ENCODE measurements around the gene CIB1. TPM values are rescaled to one million over a fixed set of nuclear protein-coding genes. Genes with fewer than 3 reads are reported as not detected.

CIB1 gene
- total and polyA plus RNA-seq, 10 of the 15 experiments (the other 5 are each of a cell fraction or from before 2014, with no cell fraction given), result 10.8 to 155 (median 81.9) TPM

DNA sequence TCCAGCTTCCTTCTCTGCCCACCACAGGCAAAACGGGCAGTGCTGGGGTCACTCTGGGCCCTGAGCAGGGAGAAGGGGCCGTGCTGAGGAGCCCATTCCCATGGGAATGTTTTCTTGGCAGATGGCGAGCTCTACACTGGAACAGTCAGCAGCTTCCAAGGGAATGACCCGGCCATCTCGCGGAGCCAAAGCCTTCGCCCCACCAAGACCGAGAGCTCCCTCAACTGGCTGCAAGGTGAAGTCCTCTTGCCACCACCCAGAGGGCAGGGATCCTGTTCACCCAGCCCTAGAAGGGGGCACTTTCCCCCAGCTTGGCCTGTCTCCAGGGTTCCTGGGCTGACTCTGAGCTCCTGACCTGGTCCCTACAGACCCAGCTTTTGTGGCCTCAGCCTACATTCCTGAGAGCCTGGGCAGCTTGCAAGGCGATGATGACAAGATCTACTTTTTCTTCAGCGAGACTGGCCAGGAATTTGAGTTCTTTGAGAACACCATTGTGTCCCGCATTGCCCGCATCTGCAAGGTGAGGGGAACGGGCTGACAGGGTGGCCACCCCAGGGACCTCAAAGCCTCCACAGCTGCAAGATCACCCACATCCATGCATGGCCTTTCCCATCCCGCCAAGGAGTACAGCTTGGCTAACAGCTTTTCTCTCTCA lies 12.4 kb downstream of the CIB1 start:
- TF ChIP-seq RAD21 (IDR thresholded peaks at IDR 0.05; ENCODE audit: insufficient read depth, low read depth, low read length), result peak; percentile 82
- TF ChIP-seq, protein P1, sequence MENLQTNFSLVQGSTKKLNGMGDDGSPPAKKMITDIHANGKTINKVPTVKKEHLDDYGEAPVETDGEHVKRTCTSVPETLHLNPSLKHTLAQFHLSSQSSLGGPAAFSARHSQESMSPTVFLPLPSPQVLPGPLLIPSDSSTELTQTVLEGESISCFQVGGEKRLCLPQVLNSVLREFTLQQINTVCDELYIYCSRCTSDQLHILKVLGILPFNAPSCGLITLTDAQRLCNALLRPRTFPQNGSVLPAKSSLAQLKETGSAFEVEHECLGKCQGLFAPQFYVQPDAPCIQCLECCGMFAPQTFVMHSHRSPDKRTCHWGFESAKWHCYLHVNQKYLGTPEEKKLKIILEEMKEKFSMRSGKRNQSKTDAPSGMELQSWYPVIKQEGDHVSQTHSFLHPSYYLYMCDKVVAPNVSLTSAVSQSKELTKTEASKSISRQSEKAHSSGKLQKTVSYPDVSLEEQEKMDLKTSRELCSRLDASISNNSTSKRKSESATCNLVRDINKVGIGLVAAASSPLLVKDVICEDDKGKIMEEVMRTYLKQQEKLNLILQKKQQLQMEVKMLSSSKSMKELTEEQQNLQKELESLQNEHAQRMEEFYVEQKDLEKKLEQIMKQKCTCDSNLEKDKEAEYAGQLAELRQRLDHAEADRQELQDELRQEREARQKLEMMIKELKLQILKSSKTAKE (IDR thresholded peaks at IDR 0.05; ENCODE audit: low read depth, poor library complexity, severe bottlenecking), result no peak
- TF ChIP-seq, protein P2, sequence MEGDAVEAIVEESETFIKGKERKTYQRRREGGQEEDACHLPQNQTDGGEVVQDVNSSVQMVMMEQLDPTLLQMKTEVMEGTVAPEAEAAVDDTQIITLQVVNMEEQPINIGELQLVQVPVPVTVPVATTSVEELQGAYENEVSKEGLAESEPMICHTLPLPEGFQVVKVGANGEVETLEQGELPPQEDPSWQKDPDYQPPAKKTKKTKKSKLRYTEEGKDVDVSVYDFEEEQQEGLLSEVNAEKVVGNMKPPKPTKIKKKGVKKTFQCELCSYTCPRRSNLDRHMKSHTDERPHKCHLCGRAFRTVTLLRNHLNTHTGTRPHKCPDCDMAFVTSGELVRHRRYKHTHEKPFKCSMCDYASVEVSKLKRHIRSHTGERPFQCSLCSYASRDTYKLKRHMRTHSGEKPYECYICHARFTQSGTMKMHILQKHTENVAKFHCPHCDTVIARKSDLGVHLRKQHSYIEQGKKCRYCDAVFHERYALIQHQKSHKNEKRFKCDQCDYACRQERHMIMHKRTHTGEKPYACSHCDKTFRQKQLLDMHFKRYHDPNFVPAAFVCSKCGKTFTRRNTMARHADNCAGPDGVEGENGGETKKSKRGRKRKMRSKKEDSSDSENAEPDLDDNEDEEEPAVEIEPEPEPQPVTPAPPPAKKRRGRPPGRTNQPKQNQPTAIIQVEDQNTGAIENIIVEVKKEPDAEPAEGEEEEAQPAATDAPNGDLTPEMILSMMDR (IDR thresholded peaks at IDR 0.05 in 2 of 3, conservative IDR thresholded peaks at IDR 0.05 in 1 of 3; ENCODE audit: control insufficient read depth in 2 of 3, extremely low read depth in 1 of 3, insufficient read depth in 1 of 3, low read depth in 3 of 3, low read length in 3 of 3), result peak; percentile 66 to 82 (median 81)
- TF ChIP-seq, protein P3, sequence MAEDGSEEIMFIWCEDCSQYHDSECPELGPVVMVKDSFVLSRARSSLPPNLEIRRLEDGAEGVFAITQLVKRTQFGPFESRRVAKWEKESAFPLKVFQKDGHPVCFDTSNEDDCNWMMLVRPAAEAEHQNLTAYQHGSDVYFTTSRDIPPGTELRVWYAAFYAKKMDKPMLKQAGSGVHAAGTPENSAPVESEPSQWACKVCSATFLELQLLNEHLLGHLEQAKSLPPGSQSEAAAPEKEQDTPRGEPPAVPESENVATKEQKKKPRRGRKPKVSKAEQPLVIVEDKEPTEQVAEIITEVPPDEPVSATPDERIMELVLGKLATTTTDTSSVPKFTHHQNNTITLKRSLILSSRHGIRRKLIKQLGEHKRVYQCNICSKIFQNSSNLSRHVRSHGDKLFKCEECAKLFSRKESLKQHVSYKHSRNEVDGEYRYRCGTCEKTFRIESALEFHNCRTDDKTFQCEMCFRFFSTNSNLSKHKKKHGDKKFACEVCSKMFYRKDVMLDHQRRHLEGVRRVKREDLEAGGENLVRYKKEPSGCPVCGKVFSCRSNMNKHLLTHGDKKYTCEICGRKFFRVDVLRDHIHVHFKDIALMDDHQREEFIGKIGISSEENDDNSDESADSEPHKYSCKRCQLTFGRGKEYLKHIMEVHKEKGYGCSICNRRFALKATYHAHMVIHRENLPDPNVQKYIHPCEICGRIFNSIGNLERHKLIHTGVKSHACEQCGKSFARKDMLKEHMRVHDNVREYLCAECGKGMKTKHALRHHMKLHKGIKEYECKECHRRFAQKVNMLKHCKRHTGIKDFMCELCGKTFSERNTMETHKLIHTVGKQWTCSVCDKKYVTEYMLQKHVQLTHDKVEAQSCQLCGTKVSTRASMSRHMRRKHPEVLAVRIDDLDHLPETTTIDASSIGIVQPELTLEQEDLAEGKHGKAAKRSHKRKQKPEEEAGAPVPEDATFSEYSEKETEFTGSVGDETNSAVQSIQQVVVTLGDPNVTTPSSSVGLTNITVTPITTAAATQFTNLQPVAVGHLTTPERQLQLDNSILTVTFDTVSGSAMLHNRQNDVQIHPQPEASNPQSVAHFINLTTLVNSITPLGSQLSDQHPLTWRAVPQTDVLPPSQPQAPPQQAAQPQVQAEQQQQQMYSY (CRISPR knock-in tag; IDR thresholded peaks at IDR 0.05), result no peak
- no peak for TF ChIP-seq CBFB (IDR thresholded peaks at IDR 0.05; ENCODE audit: low read depth)
- no peak for TF ChIP-seq POLR2AphosphoS2 (IDR thresholded peaks at IDR 0.05; ENCODE audit: low read depth, low read length)
- no peak for TF ChIP-seq TCF12 (IDR thresholded peaks at IDR 0.05; ENCODE audit: low read depth, low read length)
- TF ChIP-seq SMC3 (IDR thresholded peaks at IDR 0.05; ENCODE audit: borderline replicate concordance, low read length), result peak; percentile 82
- 0 out of 2 replicates have a peak, but pooled peaks have one; percentile 19 for TF ChIP-seq YY1 (IDR thresholded peaks at IDR 0.05; ENCODE audit: low read depth, low read length)
- POLR2A ChIA-PET, result interaction anchor here (0.8 to 2.4 kb wide), 4 partner anchors 10 to 53 kb away, joined by 3 to 15 read pairs (median 5); partner anchors contain the start of genes CIB1 and GDPGP1
- Histone ChIP-seq H3K79me2 (ENCODE audit: control insufficient read depth, insufficient read depth, low read length) (no peaks in the 10 kb centered on the region), H4K20me1 (ENCODE audit: control insufficient read depth, insufficient read depth) (no peaks in the 10 kb centered on the region; the same call in 1 of the 2 replicates), H3K27ac (ENCODE audit: control insufficient read depth, insufficient read depth) (no peak overlapping the region), H2AFZ (ENCODE audit: control insufficient read depth, low read depth, low read length) (no peak overlapping the region), H3K36me3 (ENCODE audit: control insufficient read depth in 2 of 2, insufficient read depth in 2 of 2, low read length in 1 of 2) (peaks cover 5 to 13% of the 10 kb centered on the region in 2 experiments; a peak in 3 of 4 replicates), H3K9ac (ENCODE audit: control insufficient read depth, insufficient read depth, low read length) (no peak overlapping the region), H3K27me3 (replicated peaks in 1 of 2; ENCODE audit: control insufficient read depth in 2 of 2, insufficient read depth in 2 of 2, low read length in 1 of 2) (no peaks in the 10 kb centered on the region), H3K9me3 (replicated peaks; ENCODE audit: control insufficient read depth, insufficient read depth, low read length) (no peaks in the 10 kb centered on the region), H3K4me1 (ENCODE audit: control insufficient read depth, insufficient read depth, low read length) (peaks cover 2% of the 10 kb centered on the region; the same call in 1 of the 2 replicates), H3K4me2 (ENCODE audit: control insufficient read depth, insufficient read depth) (no peak overlapping the region), H3K4me3 (no peak overlapping the region)
- SMC1A ChIA-PET (ENCODE audit: uncharacterized antibody, unreplicated experiment), result interaction anchor here (0.6 to 3.0 kb wide), 15 partner anchors 11 to 323 kb away, joined by 3 to 24 read pairs (median 5); partner anchors contain the start of genes CIB1 and GDPGP1
- intact Hi-C loops (cut with micrococcal nuclease; ENCODE audit: unreplicated experiment), result no loop called here
- CTCF ChIA-PET, result interaction anchor here (0.7 to 4.2 kb wide), 30 partner anchors 9 to 652 kb away, joined by 3 to 40 read pairs (median 4); partner anchors contain the start of genes CIB1, GDPGP1, SEMA4B and TTLL13
- DNase-seq (ENCODE audit: low read depth, low spot score), result no peak
- no peak for FAIRE-seq
- in situ Hi-C loops (cut with MboI), result no loop called here
- 60% methylated on average over 14 of the region's 14 CpGs for WGBS (ENCODE audit: insufficient coverage, insufficient replicate concordance, low lambda C conversion rate, missing lambda C conversion rate)
- ATAC-seq, result peak; percentile 83
- BruUV-seq (replicated peaks), result no TSS peak
- RAD21 ChIA-PET (ENCODE audit: unreplicated experiment), result interaction anchor here (0.6 to 3.6 kb wide), 19 partner anchors 10 to 323 kb away, joined by 3 to 25 read pairs (median 4); partner anchors contain the start of genes CIB1, GDPGP1 and SEMA4B
